Trophoblast cell (in vitro differentiated cells and primary cell): Measurements from ENCODE around the gene HTRA3.

Source experiments
- DNase-seq, 2 donors: peaks; one replicate each; pipeline ENCODE4 v3.0.0-alpha.2; 2016
- H2AFZ ChIP-seq: 2 replicates; pipeline ENCODE4 v1.6.1; 2013; ENCODE audit warnings: low read length, moderate library complexity, mild to moderate bottlenecking; ENCODE audit not compliant: insufficient read depth, poor library complexity
- H2AK5ac ChIP-seq: 2 replicates; pipeline ENCODE4 v1.6.1; 2013; ENCODE audit warnings: mild to moderate bottlenecking, low read length
- H2BK120ac ChIP-seq: 2 replicates; pipeline ENCODE4 v1.6.1; 2013; ENCODE audit warnings: low read length, mild to moderate bottlenecking, moderate library complexity; ENCODE audit not compliant: insufficient read depth, poor library complexity
- H2BK12ac ChIP-seq: 2 replicates; pipeline ENCODE4 v1.6.1; 2013; ENCODE audit warnings: mild to moderate bottlenecking, low read length, moderate library complexity
- H2BK5ac ChIP-seq: 2 replicates; pipeline ENCODE4 v1.6.1; 2013; ENCODE audit warnings: low read length, low read depth, moderate library complexity, mild to moderate bottlenecking; ENCODE audit not compliant: poor library complexity
- H3K14ac ChIP-seq: 2 replicates; pipeline ENCODE4 v1.6.1; 2013; ENCODE audit warnings: mild to moderate bottlenecking, low read length
- H3K18ac ChIP-seq: 2 replicates; pipeline ENCODE4 v1.6.1; 2013; ENCODE audit warnings: mild to moderate bottlenecking, low read length
- H3K23ac ChIP-seq: 2 replicates; pipeline ENCODE4 v1.6.1; 2013; ENCODE audit warnings: low read length
- H3K27ac ChIP-seq: 2 replicates; pipeline ENCODE4 v1.5.1; 2013; ENCODE audit warnings: low read depth, mild to moderate bottlenecking, inconsistent platforms, low read length, moderate library complexity
- H3K27me3 ChIP-seq: 2 replicates; pipeline ENCODE4 v1.6.1; 2013; ENCODE audit warnings: inconsistent platforms, mild to moderate bottlenecking, low read length, moderate library complexity; ENCODE audit not compliant: insufficient read depth
- H3K36me3 ChIP-seq, 2 experiments: 1 replicate in 1 of 2; 2 replicates in 1 of 2; pipeline ENCODE4 v1.6.1; 2013; ENCODE audit warnings: low read length in 2 of 2, mild to moderate bottlenecking in 2 of 2, moderate library complexity in 1 of 2; ENCODE audit not compliant: insufficient read depth in 2 of 2, control insufficient read depth in 1 of 2
- H3K4ac ChIP-seq: 2 replicates; pipeline ENCODE4 v1.6.1; 2013; ENCODE audit warnings: low read depth, mild to moderate bottlenecking, low read length, moderate library complexity
- H3K4me1 ChIP-seq, 2 experiments: 1 replicate in 1 of 2; 2 replicates in 1 of 2; pipeline ENCODE4 v1.6.1; 2013; ENCODE audit warnings: low read length in 2 of 2, mild to moderate bottlenecking in 2 of 2, moderate library complexity in 1 of 2; ENCODE audit not compliant: insufficient read depth in 2 of 2, control insufficient read depth in 1 of 2
- H3K4me2 ChIP-seq: 2 replicates; pipeline ENCODE4 v1.6.1; 2013; ENCODE audit warnings: inconsistent platforms, mild to moderate bottlenecking, low read length, moderate library complexity
- H3K4me3 ChIP-seq: 2 replicates; pipeline ENCODE4 v1.5.1; 2013; ENCODE audit warnings: mild to moderate bottlenecking, low read depth, low read length, inconsistent platforms
- H3K79me1 ChIP-seq: one replicate; pipeline ENCODE4 v1.6.1; 2013; ENCODE audit warnings: low read length
- H3K79me2 ChIP-seq: 2 replicates; pipeline ENCODE4 v1.6.1; 2013; ENCODE audit warnings: low read length, mild to moderate bottlenecking; ENCODE audit not compliant: control insufficient read depth, insufficient read depth, poor library complexity
- H3K9ac ChIP-seq: 2 replicates; pipeline ENCODE4 v1.6.1; 2013; ENCODE audit warnings: mild to moderate bottlenecking, low read length
- H3K9me3 ChIP-seq: 2 replicates; pipeline ENCODE4 v1.6.1; 2013; ENCODE audit warnings: low read depth, mild to moderate bottlenecking, control low read depth, inconsistent platforms, low read length; ENCODE audit not compliant: insufficient read depth
- H4K12ac ChIP-seq: 2 replicates; pipeline ENCODE4 v1.6.1; 2013; ENCODE audit warnings: low read depth, mild to moderate bottlenecking, low read length, moderate library complexity
- H4K8ac ChIP-seq: 2 replicates; pipeline ENCODE4 v1.6.1; 2013; ENCODE audit warnings: low read depth, mild to moderate bottlenecking, low read length, moderate library complexity
- H4K91ac ChIP-seq: one replicate; pipeline ENCODE4 v1.6.1; 2013; ENCODE audit warnings: low read depth, mild to moderate bottlenecking, low read length, moderate library complexity
- WGBS: extraction: QIAGEN DNeasy Blood & Tissue Kit; methylation state at CpG from one replicate; pipeline ENCODE4 v1.1.7; 2013; ENCODE audit warnings: missing lambda C conversion rate; ENCODE audit not compliant: insufficient read length, insufficient coverage; ENCODE audit errors: extremely low coverage; 5-methylcytosine and 5-hydroxymethylcytosine counted together

Gene HTRA3

GRCh38 chr4:8303081-8303480, 33.5 kb downstream of the HTRA3 start:
- H4K12ac ChIP-seq = no peak overlapping the region
- H3K18ac ChIP-seq = no peak overlapping the region
- peaks cover 5% of the 10 kb centered on the region for H3K79me1 ChIP-seq
- H2BK120ac ChIP-seq = no peak overlapping the region
- no peak for DNase-seq
- no peak overlapping the region for H3K4me3 ChIP-seq
- peaks cover 7% of the 10 kb centered on the region for H3K9me3 ChIP-seq
- H3K4me2 ChIP-seq = no peak overlapping the region
- no peak overlapping the region for H3K4ac ChIP-seq
- H2AK5ac ChIP-seq = no peak overlapping the region
- H2BK5ac ChIP-seq = peak overlapping the region; percentile 11
- H4K8ac ChIP-seq = no peak overlapping the region
- peaks cover 0 to 4% of the 10 kb centered on the region in 2 experiments for H3K4me1 ChIP-seq
- no peak overlapping the region for H3K9ac ChIP-seq
- H3K79me2 ChIP-seq = no peaks in the 10 kb centered on the region
- H3K27ac ChIP-seq = no peak overlapping the region
- H2BK12ac ChIP-seq = no peak overlapping the region
- no peak overlapping the region for H3K14ac ChIP-seq
- no peak overlapping the region for H2AFZ ChIP-seq
- H3K36me3 ChIP-seq = peaks cover 0 to 3% of the 10 kb centered on the region in 2 experiments
- H3K27me3 ChIP-seq = no peaks in the 10 kb centered on the region
- H4K91ac ChIP-seq = peak overlapping the region; percentile 3
- no peak overlapping the region for H3K23ac ChIP-seq
- WGBS = no CpG with 5 or more reads among the region's 4 CpGs

GRCh38 chr4:8303485-8304281, 34.1 kb downstream of the HTRA3 start:
- Histone ChIP-seq H4K12ac (no peak overlapping the region), H3K79me1 (peaks cover 5% of the 10 kb centered on the region), H3K27me3 (no peaks in the 10 kb centered on the region), H3K36me3 (peaks cover 0 to 3% of the 10 kb centered on the region in 2 experiments), H3K4me1 (peaks cover 0 to 4% of the 10 kb centered on the region in 2 experiments), H3K9ac (no peak overlapping the region), H2AK5ac (no peak overlapping the region), H3K14ac (peak overlapping the region; percentile 11), H2AFZ (no peak overlapping the region), H3K18ac (no peak overlapping the region), H3K9me3 (peaks cover 7% of the 10 kb centered on the region), H3K4me3 (no peak overlapping the region), H3K4ac (no peak overlapping the region), H3K23ac (no peak overlapping the region), H2BK12ac (peak overlapping the region; percentile 55), H2BK120ac (no peak overlapping the region), H4K91ac (peak overlapping the region; percentile 11), H3K79me2 (no peaks in the 10 kb centered on the region), H3K27ac (no peak overlapping the region), H2BK5ac (peak overlapping the region; percentile 0), H4K8ac (no peak overlapping the region), H3K4me2 (no peak overlapping the region)
- WGBS = 100% methylated on average over 1 of the region's 13 CpGs
- peak; percentile 8 to 73 for DNase-seq

- Histone ChIP-seq H3K4ac (no peak overlapping the region), H3K23ac (no peak overlapping the region), H3K27me3 (no peaks in the 10 kb centered on the region), H2AFZ (no peak overlapping the region), H3K4me2 (no peak overlapping the region), H2BK12ac (no peak overlapping the region), H3K4me3 (no peak overlapping the region), H3K9me3 (peaks cover 7% of the 10 kb centered on the region), H3K27ac (no peak overlapping the region), H3K18ac (no peak overlapping the region), H4K91ac (no peak overlapping the region), H2BK5ac (no peak overlapping the region), H3K79me2 (no peaks in the 10 kb centered on the region), H3K36me3 (peaks cover 0 to 3% of the 10 kb centered on the region in 2 experiments), H3K14ac (no peak overlapping the region), H3K9ac (no peak overlapping the region), H2BK120ac (no peak overlapping the region), H2AK5ac (no peak overlapping the region), H3K79me1 (peaks cover 5% of the 10 kb centered on the region), H4K8ac (no peak overlapping the region), H3K4me1 (peaks cover 0 to 6% of the 10 kb centered on the region in 2 experiments), H4K12ac (no peak overlapping the region)
- no CpG with 5 or more reads among the region's 14 CpGs for WGBS
- peak in 1 of 2 donors; percentile 10 for DNase-seq
Observed at GRCh38 chr4:8304827-8305695, 35.5 kb downstream of the HTRA3 start.

- no peak overlapping the region for H2AK5ac ChIP-seq
- no peak overlapping the region for H3K4me2 ChIP-seq
- peaks cover 0 to 6% of the 10 kb centered on the region in 2 experiments for H3K4me1 ChIP-seq
- H3K9me3 ChIP-seq = peaks cover 7% of the 10 kb centered on the region
- no peak overlapping the region for H3K18ac ChIP-seq
- H3K4ac ChIP-seq = no peak overlapping the region
- WGBS = no CpG with 5 or more reads among the region's 35 CpGs
- H3K27me3 ChIP-seq = no peaks in the 10 kb centered on the region
- no peak overlapping the region for H2BK12ac ChIP-seq
- no peak overlapping the region for H3K27ac ChIP-seq
- peaks cover 0 to 3% of the 10 kb centered on the region in 2 experiments for H3K36me3 ChIP-seq
- no peak for DNase-seq
- no peak overlapping the region for H2AFZ ChIP-seq
- H3K79me2 ChIP-seq = no peaks in the 10 kb centered on the region
- H4K91ac ChIP-seq = no peak overlapping the region
- no peak overlapping the region for H3K9ac ChIP-seq
- no peak overlapping the region for H4K12ac ChIP-seq
- no peak overlapping the region for H3K23ac ChIP-seq
- no peak overlapping the region for H3K14ac ChIP-seq
- peaks cover 5% of the 10 kb centered on the region for H3K79me1 ChIP-seq
- no peak overlapping the region for H3K4me3 ChIP-seq
- H2BK120ac ChIP-seq = no peak overlapping the region
- H2BK5ac ChIP-seq = no peak overlapping the region
- H4K8ac ChIP-seq = no peak overlapping the region
Observed at GRCh38 chr4:8305851-8306471, 36.4 kb downstream of the HTRA3 start.
